ENCODE results near the gene GPR101. TPM values are rescaled to one million over a fixed set of nuclear protein-coding genes. Genes with fewer than 3 reads are reported as not detected.
"Not testable (repeated sequence)": the region's sequence is repeated elsewhere in the genome, so short reads cannot be mapped to it uniquely, and the experiment has no call there.

Gene GPR101
- total RNA-seq, 1 donor from 2014 or later, result 0.96 TPM

DNA sequence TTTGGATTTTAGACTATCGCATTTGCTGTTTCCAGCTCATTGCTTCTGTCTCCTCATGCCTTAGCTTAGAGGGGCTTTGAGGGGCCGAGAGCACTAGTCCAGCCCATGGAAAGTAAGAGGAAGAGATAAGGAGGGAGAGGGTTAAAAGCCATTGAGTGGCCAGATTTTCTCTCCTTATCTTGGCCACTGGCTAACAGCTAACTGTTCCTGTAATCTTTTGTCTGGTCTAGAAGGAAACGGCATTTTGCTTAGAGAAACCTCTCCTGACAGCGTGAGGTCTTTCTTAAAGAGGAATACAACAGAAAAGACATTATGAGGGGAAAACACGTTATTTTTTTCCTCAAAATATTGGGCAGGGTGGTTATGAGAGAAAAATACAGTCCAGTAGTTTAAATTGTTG, 7.9 kb downstream of the GPR101 start:
- DNase-seq (ENCODE audit: low spot score), result no peak

DNA sequence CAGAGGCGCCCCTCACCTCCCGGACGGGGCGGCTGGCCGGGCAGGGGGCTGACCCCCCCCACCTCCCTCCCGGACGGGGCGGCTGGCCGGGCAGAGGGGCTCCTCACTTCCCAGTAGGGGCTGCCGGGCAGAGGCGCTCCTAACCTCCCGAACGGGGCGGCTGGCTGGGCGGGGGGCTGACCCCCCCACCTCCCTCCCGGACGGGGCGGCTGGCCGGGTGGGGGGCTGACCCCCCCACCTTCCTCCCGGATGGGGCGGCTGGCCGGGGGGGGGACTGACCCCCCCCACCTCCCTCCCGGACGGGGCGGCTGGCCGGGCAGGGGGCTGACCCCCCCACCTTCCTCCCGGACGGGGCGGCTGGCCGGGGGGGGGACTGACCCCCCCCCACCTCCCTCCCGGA, 33.6 kb downstream of the GPR101 start:
- DNase-seq (ENCODE audit: low spot score), result not testable (repeated sequence)

DNA sequence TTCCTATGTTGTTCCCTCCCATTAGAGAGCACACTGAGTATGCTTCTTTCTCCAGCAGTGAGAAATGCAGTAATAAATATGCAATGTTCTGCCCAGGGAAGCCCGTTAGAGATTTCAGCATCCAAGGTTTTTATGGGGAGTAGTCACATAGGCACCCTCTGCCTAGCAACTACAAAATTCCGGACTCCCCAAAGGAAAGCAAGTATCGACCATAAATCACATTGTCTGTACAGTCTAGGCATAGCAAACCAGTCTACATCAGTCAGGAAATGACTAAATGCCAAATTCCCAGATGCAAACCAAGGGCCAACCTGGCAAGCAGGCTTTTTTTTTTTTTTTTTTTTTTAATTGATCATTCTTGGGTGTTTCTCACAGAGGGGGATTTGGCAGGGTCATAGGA, 34.8 kb downstream of the GPR101 start:
- DNase-seq (ENCODE audit: low spot score), result no peak

Other genes starting within 250 kb of the GPR101 start
- 153 TPM for gene RBMX, start 153.3 kb downstream of the GPR101 start, total RNA-seq (ENCODE audit: insufficient read depth, low replicate concordance)

All from umbilical cord (tissue), 2 donors.